ENCODE data around the gene HSDL1.
A peak's percentile ranks its signal among the peaks of the same experiment; 100 is the strongest.

The HSDL1 gene

DNA sequence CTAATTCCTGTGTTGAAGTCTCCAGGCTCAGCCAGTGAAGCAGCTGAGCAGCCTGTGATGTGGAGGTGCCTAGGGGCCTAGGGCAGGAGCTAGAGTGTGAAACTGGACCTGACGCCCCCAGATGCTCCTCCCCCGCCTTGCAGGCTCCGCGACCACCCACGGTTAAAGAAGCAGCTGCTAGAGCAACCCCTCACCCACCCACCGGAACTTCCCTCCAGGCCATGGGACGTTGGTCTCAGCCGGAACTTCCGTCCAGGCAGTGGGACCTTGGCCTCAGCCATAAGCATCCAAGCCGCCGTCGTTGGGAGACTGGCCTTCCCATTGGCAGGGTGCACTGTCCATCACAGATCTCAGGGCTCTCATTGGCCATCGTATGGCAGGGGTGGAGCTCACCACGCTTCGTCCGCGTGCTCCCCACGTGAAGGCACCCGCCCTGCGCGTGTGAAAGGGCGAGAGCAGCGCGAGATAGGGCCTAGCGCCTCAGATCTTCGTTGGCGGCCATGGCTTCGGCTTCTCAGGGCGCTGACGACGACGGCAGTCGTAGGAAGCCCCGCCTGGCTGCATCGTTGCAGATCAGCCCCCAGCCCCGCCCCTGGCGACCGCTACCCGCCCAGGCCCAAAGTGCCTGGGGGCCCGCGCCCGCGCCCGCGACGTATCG, 45.9 kb upstream of the HSDL1 start, which contains the start of gene ADAD2:
Gene ADAD2, plus strand, starts transcription at position 427 of the 658 bp plus-strand sequence. Its CDS starts 74 bp downstream, at position 501.
- H3K4me1 ChIP-seq (ENCODE audit: control insufficient read depth in 1 of 2, insufficient read depth in 2 of 2, low read length in 2 of 2): peaks cover 4 to 11% of the 10 kb centered on the region in 2 experiments
- H2AK5ac ChIP-seq (ENCODE audit: low read length): no peak within 1 kb of the TSS
- peak within 1 kb of the TSS; percentile 0 for H3K14ac ChIP-seq (ENCODE audit: low read length)
- no peaks in the 10 kb centered on the region for H3K27me3 ChIP-seq (ENCODE audit: insufficient read depth, low read length)
- no peak within 1 kb of the TSS for H4K8ac ChIP-seq (ENCODE audit: low read depth, low read length)
- H3K79me2 ChIP-seq (ENCODE audit: control insufficient read depth, insufficient read depth, low read length, poor library complexity): peaks cover 4% of the 10 kb centered on the region
- no peak within 1 kb of the TSS for H3K4me3 ChIP-seq (ENCODE audit: low read depth, low read length)
- H2BK5ac ChIP-seq (ENCODE audit: low read depth, low read length, poor library complexity): no peak within 1 kb of the TSS
- H3K9me3 ChIP-seq (ENCODE audit: insufficient read depth, low read depth, low read length): peaks cover 3% of the 10 kb centered on the region
- H4K91ac ChIP-seq (ENCODE audit: low read depth, low read length): peak within 1 kb of the TSS; percentile 20
- H4K12ac ChIP-seq (ENCODE audit: low read depth, low read length): no peak within 1 kb of the TSS
- H2BK12ac ChIP-seq (ENCODE audit: low read length): no peak within 1 kb of the TSS
- H2BK120ac ChIP-seq (ENCODE audit: insufficient read depth, low read length, poor library complexity): no peak within 1 kb of the TSS
- H3K79me1 ChIP-seq (ENCODE audit: low read length): peaks cover 3% of the 10 kb centered on the region
- H3K18ac ChIP-seq (ENCODE audit: low read length): no peak within 1 kb of the TSS
- no peak within 1 kb of the TSS for H2AFZ ChIP-seq (ENCODE audit: insufficient read depth, low read length, poor library complexity)
- no peak within 1 kb of the TSS for H3K9ac ChIP-seq (ENCODE audit: low read length)
- H3K4ac ChIP-seq (ENCODE audit: low read depth, low read length): no peak within 1 kb of the TSS
- H3K36me3 ChIP-seq (ENCODE audit: control insufficient read depth in 1 of 2, insufficient read depth in 2 of 2, low read length in 2 of 2): no peaks in the 10 kb centered on the region
- no peak within 1 kb of the TSS for H3K23ac ChIP-seq (ENCODE audit: low read length)
- DNase-seq: no peak
- H3K27ac ChIP-seq (ENCODE audit: low read depth, low read length): no peak within 1 kb of the TSS
- no CpG with 5 or more reads among the region's 47 CpGs for WGBS (ENCODE audit: extremely low coverage, insufficient coverage, insufficient read length)
- no peak within 1 kb of the TSS for H3K4me2 ChIP-seq (ENCODE audit: low read length)

DNA sequence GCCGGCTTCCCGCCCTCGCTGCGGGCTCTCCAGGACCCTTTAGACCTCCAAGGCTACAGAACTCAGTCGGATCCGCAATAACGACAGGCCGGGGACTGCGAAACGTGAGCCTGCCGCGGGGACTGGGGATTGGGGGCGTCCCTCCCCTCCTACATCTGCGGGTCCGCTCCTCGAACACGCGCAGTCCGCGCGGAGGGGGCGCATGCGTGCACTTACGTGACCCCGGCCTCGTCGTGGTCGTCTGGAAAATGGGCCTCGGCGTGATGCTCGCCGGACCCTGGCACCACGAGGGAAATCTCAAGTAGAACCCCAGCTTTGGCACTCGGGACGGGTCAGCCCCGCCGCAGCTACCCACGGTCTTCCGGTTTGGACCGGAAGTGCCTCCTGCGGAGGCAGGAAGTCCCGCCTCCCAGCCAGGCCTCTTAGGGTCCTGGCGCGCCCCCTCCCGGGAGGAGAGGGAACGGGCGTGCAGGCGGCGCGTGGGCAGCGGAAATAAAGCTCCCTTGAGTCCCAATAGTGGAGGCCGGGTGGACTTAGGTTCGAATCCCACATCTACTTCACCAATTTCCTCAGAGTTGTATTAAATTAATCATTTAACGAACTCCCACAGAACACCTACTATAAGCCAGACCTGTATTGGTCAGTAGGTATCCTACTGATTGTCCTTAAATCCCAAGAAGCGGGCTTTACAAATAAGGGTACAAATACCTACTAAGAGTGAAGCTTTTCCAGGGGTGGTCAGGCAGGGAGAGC, 41.9 kb upstream of the HSDL1 start, which contains the start of gene TAF1C:
Gene TAF1C, minus strand, starts transcription at position 373 of the 753 bp plus-strand sequence. CDS start 2,069 bp downstream, outside the sequence.
- peak within 1 kb of the TSS; percentile 81 for H3K4me2 ChIP-seq (ENCODE audit: low read length)
- H3K23ac ChIP-seq (ENCODE audit: low read length): no peak within 1 kb of the TSS
- H4K12ac ChIP-seq (ENCODE audit: low read depth, low read length): peak within 1 kb of the TSS; percentile 9
- peak within 1 kb of the TSS; percentile 93 for H3K9ac ChIP-seq (ENCODE audit: low read length)
- H3K79me2 ChIP-seq (ENCODE audit: control insufficient read depth, insufficient read depth, low read length, poor library complexity): peaks cover 4% of the 10 kb centered on the region
- peak within 1 kb of the TSS; percentile 95 for H3K4me3 ChIP-seq (ENCODE audit: low read depth, low read length)
- no peak within 1 kb of the TSS for H2AK5ac ChIP-seq (ENCODE audit: low read length)
- H3K9me3 ChIP-seq (ENCODE audit: insufficient read depth, low read depth, low read length): peaks cover 3% of the 10 kb centered on the region
- H2BK12ac ChIP-seq (ENCODE audit: low read length): no peak within 1 kb of the TSS
- peak within 1 kb of the TSS; percentile 14 for H3K14ac ChIP-seq (ENCODE audit: low read length)
- peak within 1 kb of the TSS; percentile 91 for H4K8ac ChIP-seq (ENCODE audit: low read depth, low read length)
- H2BK120ac ChIP-seq (ENCODE audit: insufficient read depth, low read length, poor library complexity): peak within 1 kb of the TSS; percentile 5
- peaks cover 3% of the 10 kb centered on the region for H3K79me1 ChIP-seq (ENCODE audit: low read length)
- H4K91ac ChIP-seq (ENCODE audit: low read depth, low read length): peak within 1 kb of the TSS; percentile 30
- peaks cover 4 to 9% of the 10 kb centered on the region in 2 experiments for H3K4me1 ChIP-seq (ENCODE audit: control insufficient read depth in 1 of 2, insufficient read depth in 2 of 2, low read length in 2 of 2)
- peak within 1 kb of the TSS; percentile 30 for H3K4ac ChIP-seq (ENCODE audit: low read depth, low read length)
- no peak within 1 kb of the TSS for H2BK5ac ChIP-seq (ENCODE audit: low read depth, low read length, poor library complexity)
- DNase-seq: peak; percentile 97 to 99
- WGBS (ENCODE audit: extremely low coverage, insufficient coverage, insufficient read length): no CpG with 5 or more reads among the region's 55 CpGs
- peaks cover 28 to 32% of the 10 kb centered on the region in 2 experiments for H3K36me3 ChIP-seq (ENCODE audit: control insufficient read depth in 1 of 2, insufficient read depth in 2 of 2, low read length in 2 of 2)
- no peak within 1 kb of the TSS for H3K27ac ChIP-seq (ENCODE audit: low read depth, low read length)
- H3K18ac ChIP-seq (ENCODE audit: low read length): peak within 1 kb of the TSS; percentile 27
- peak within 1 kb of the TSS; percentile 87 for H2AFZ ChIP-seq (ENCODE audit: insufficient read depth, low read length, poor library complexity)
- no peaks in the 10 kb centered on the region for H3K27me3 ChIP-seq (ENCODE audit: insufficient read depth, low read length)

DNA sequence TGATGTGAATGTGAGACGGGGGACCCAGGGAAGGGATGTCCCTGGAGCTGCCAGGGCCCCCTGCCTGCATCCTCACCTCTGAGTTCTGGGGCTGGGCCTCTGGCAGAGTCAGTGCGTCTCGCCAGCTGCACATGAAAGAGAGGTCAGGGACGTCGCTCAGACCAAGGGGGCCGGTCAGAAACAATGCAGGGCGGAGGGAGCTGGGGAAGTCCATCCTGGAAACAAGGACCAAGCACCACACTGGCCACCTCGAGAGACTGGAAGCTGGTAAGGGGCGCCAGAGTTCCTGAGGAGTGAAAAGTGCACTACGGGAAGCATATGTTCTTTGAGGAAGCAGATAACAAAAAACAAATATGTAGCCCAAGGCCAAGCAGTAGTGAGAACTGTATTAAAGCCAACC, 39.8 kb upstream of the HSDL1 start:
- Histone ChIP-seq H3K4ac (ENCODE audit: low read depth, low read length) (peak overlapping the region; percentile 49), H3K27ac (ENCODE audit: low read depth, low read length) (no peak overlapping the region), H4K91ac (ENCODE audit: low read depth, low read length) (no peak overlapping the region), H4K12ac (ENCODE audit: low read depth, low read length) (no peak overlapping the region), H3K4me3 (ENCODE audit: low read depth, low read length) (no peak overlapping the region), H3K14ac (ENCODE audit: low read length) (no peak overlapping the region), H3K23ac (ENCODE audit: low read length) (no peak overlapping the region), H2AK5ac (ENCODE audit: low read length) (no peak overlapping the region), H3K36me3 (ENCODE audit: control insufficient read depth in 1 of 2, insufficient read depth in 2 of 2, low read length in 2 of 2) (peaks cover 49 to 52% of the 10 kb centered on the region in 2 experiments), H3K4me1 (ENCODE audit: control insufficient read depth in 1 of 2, insufficient read depth in 2 of 2, low read length in 2 of 2) (peaks cover 4% of the 10 kb centered on the region in 2 experiments), H2AFZ (ENCODE audit: insufficient read depth, low read length, poor library complexity) (no peak overlapping the region), H3K79me2 (ENCODE audit: control insufficient read depth, insufficient read depth, low read length, poor library complexity) (peaks cover 4% of the 10 kb centered on the region), H2BK120ac (ENCODE audit: insufficient read depth, low read length, poor library complexity) (no peak overlapping the region), H3K9ac (ENCODE audit: low read length) (no peak overlapping the region), H3K18ac (ENCODE audit: low read length) (peak overlapping the region; percentile 41), H3K4me2 (ENCODE audit: low read length) (no peak overlapping the region), H3K79me1 (ENCODE audit: low read length) (peaks cover 3% of the 10 kb centered on the region), H3K27me3 (ENCODE audit: insufficient read depth, low read length) (no peaks in the 10 kb centered on the region), H3K9me3 (ENCODE audit: insufficient read depth, low read depth, low read length) (no peaks in the 10 kb centered on the region), H2BK12ac (ENCODE audit: low read length) (no peak overlapping the region), H2BK5ac (ENCODE audit: low read depth, low read length, poor library complexity) (no peak overlapping the region), H4K8ac (ENCODE audit: low read depth, low read length) (no peak overlapping the region)
- no peak for DNase-seq
- WGBS (ENCODE audit: extremely low coverage, insufficient coverage, insufficient read length): no CpG with 5 or more reads among the region's 10 CpGs

DNA sequence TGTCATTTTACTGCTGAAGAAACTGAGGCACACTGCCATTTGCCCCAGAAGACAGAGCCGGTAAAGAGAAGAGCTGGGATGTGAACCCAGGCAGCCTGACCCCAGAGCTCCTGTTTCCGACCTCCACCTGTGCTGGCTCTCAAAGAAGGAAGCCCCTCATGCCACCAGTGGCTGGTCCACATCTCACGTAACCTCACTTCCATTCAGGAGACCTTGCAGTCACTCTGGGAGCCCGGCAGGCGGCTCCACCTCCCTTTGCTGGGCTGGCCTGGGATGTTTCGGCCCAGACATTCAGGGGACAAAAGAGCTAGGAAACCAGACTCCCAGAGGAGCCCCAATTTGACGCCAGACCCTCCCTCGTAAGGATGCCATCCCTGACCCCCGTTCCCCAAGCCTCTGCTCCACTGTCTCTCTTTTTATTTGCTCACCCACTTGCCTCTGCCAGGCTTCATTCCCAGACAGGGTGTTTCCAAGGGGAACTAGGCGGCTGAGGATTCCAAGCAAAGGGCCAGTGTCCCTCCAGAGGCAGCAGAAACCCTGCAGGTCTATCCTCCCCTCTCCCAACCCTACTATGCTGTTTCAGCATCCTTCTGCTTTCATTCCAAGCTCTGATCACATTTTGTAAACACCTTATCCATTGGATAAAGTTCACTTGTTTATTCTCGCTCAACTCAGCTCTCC, 39.1 kb upstream of the HSDL1 start:
- Histone ChIP-seq H3K4me1 (ENCODE audit: control insufficient read depth in 1 of 2, insufficient read depth in 2 of 2, low read length in 2 of 2) (peaks cover 4% of the 10 kb centered on the region in 2 experiments), H3K79me1 (ENCODE audit: low read length) (peaks cover 3% of the 10 kb centered on the region), H2BK120ac (ENCODE audit: insufficient read depth, low read length, poor library complexity) (no peak overlapping the region), H3K27me3 (ENCODE audit: insufficient read depth, low read length) (no peaks in the 10 kb centered on the region), H3K4ac (ENCODE audit: low read depth, low read length) (peak overlapping the region; percentile 49), H3K4me3 (ENCODE audit: low read depth, low read length) (no peak overlapping the region), H2AFZ (ENCODE audit: insufficient read depth, low read length, poor library complexity) (no peak overlapping the region), H2AK5ac (ENCODE audit: low read length) (no peak overlapping the region), H3K9me3 (ENCODE audit: insufficient read depth, low read depth, low read length) (no peaks in the 10 kb centered on the region), H3K36me3 (ENCODE audit: control insufficient read depth in 1 of 2, insufficient read depth in 2 of 2, low read length in 2 of 2) (peaks cover 56 to 60% of the 10 kb centered on the region in 2 experiments), H3K4me2 (ENCODE audit: low read length) (no peak overlapping the region), H4K12ac (ENCODE audit: low read depth, low read length) (no peak overlapping the region), H3K9ac (ENCODE audit: low read length) (no peak overlapping the region), H2BK5ac (ENCODE audit: low read depth, low read length, poor library complexity) (no peak overlapping the region), H4K91ac (ENCODE audit: low read depth, low read length) (no peak overlapping the region), H3K18ac (ENCODE audit: low read length) (no peak overlapping the region), H3K79me2 (ENCODE audit: control insufficient read depth, insufficient read depth, low read length, poor library complexity) (peaks cover 4% of the 10 kb centered on the region), H4K8ac (ENCODE audit: low read depth, low read length) (no peak overlapping the region), H3K14ac (ENCODE audit: low read length) (no peak overlapping the region), H3K27ac (ENCODE audit: low read depth, low read length) (no peak overlapping the region), H2BK12ac (ENCODE audit: low read length) (no peak overlapping the region), H3K23ac (ENCODE audit: low read length) (no peak overlapping the region)
- DNase-seq: no peak
- WGBS (ENCODE audit: extremely low coverage, insufficient coverage, insufficient read length): no CpG with 5 or more reads among the region's 11 CpGs

Measured in trophoblast cell (in vitro differentiated cells and primary cell).